GM12891 (cell line): ENCODE measurements around the gene CCDC57.

Source experiments
- PAX5 ChIP-seq: IDR thresholded peaks from 2 replicates; pipeline ENCODE4 v1.6.1; 2011; ENCODE audit warnings: low read length, moderate library complexity, mild to moderate bottlenecking; ENCODE audit not compliant: insufficient read depth, severe bottlenecking
- POLR2A ChIP-seq: IDR thresholded peaks from 2 replicates; pipeline ENCODE4 v1.6.1; 2011; ENCODE audit warnings: low read depth, low read length, control low read depth
- POLR2AphosphoS5 ChIP-seq: IDR thresholded peaks from 2 replicates; pipeline ENCODE4 v1.6.1; 2011; ENCODE audit warnings: low read depth, low read length, control low read depth
- POU2F2 ChIP-seq: IDR thresholded peaks from 2 replicates; pipeline ENCODE4 v1.6.1; 2011; ENCODE audit warnings: low read depth, mild to moderate bottlenecking, control low read depth, low read length, moderate library complexity
- SPI1 ChIP-seq: IDR thresholded peaks from 2 replicates; pipeline ENCODE4 v1.6.1; 2011; ENCODE audit warnings: low read depth, low read length, control low read depth
- TAF1 ChIP-seq: IDR thresholded peaks from 2 replicates; pipeline ENCODE4 v1.6.1; 2011; ENCODE audit warnings: low read depth, low read length, control low read depth

DNA sequence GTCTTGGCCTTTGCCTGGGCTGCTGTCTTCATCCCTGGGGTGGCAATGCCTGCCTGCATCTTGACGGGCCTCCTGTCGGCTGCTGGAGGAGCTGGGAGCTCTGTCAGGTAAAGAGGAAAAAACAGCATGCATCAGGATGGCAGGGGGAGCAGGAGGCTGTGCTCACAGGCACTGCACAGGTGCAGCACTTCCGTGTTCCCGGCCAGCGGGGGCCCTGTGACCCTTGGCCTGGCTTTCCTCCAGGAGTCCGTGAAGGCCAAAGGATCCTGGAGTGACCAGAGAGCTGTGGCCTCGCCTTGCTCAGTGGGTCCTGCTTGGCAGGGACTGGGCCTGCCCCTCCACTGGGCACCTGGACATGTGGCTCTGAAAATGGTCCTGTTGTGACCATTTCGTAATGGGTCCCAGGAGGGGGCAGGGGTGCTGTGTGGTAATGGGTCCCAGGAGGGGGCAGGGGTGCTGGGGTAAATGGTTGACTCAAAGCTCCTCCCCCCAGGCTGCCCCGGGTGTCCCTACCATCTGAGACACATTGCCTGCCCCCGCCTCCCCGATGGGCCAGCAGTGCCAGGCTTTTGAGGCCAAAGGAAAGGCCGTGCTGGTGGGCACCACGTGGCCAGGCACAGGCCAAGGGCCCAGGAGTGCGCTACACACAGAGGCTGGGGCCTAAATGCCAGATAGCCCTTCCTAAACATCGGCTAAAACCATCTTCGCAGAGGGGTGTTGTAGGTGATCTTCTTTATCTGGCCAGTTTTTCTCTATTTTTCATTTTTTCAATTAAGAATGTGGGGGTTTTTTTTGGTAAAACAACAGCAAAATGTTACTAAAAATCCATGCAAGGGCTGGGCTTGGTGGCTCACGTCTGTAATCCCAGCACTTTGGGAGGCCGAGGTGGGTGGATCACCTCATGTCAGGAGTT, 110.6 kb downstream of the CCDC57 start:
- TF ChIP-seq POLR2AphosphoS5: no peak
- TF ChIP-seq POLR2A: no peak
- TF ChIP-seq SPI1: no peak
- no peak for TF ChIP-seq TAF1
- no peak for TF ChIP-seq POU2F2
- TF ChIP-seq PAX5: no peak
